ENCODE measurements around the gene TCTN2.

TCTN2 gene

GRCh38 chr12:123686636-123687190 is 15.8 kb downstream of the TCTN2 start:
- no peak for DNase-seq (ENCODE audit: low read depth, low spot score)

- no peak for DNase-seq (ENCODE audit: low read depth, low spot score)
Observed at GRCh38 chr12:123690191-123690840, 19.4 kb downstream of the TCTN2 start.

- no peak for DNase-seq (ENCODE audit: low read depth, low spot score)
Observed at GRCh38 chr12:123696207-123696606, 25.3 kb downstream of the TCTN2 start.

GRCh38 chr12:123696646-123697045 is 25.7 kb downstream of the TCTN2 start:
- DNase-seq (ENCODE audit: low read depth, low spot score), result no peak

GRCh38 chr12:123705935-123706334 is 35.0 kb downstream of the TCTN2 start:
- no peak for DNase-seq (ENCODE audit: low read depth, low spot score)

GRCh38 chr12:123707466-123707865 is 36.6 kb downstream of the TCTN2 start:
- DNase-seq (ENCODE audit: low read depth, low spot score), result no peak

- DNase-seq (ENCODE audit: low read depth, low spot score), result no peak
Observed at GRCh38 chr12:123712780-123713319, 41.9 kb downstream of the TCTN2 start.

GRCh38 chr12:123713398-123713797 is 42.5 kb downstream of the TCTN2 start:
- no peak for DNase-seq (ENCODE audit: low read depth, low spot score)

GRCh38 chr12:123713823-123714585 is 43.1 kb downstream of the TCTN2 start:
- no peak for DNase-seq (ENCODE audit: low read depth, low spot score)

GRCh38 chr12:123715195-123715594 is 44.3 kb downstream of the TCTN2 start:
- DNase-seq (ENCODE audit: low read depth, low spot score), result no peak

- no peak for DNase-seq (ENCODE audit: low read depth, low spot score)
Observed at GRCh38 chr12:123717350-123717749, 46.4 kb downstream of the TCTN2 start.

GRCh38 chr12:123720141-123720814 is 49.4 kb downstream of the TCTN2 start:
- DNase-seq (ENCODE audit: low read depth, low spot score), result no peak

- DNase-seq (ENCODE audit: low read depth, low spot score), result no peak
Observed at GRCh38 chr12:123721245-123721644, 50.3 kb downstream of the TCTN2 start.

- DNase-seq (ENCODE audit: low read depth, low spot score), result no peak
Observed at GRCh38 chr12:123723011-123723410, 52.1 kb downstream of the TCTN2 start.

- DNase-seq (ENCODE audit: low read depth, low spot score), result no peak
Observed at GRCh38 chr12:123723765-123724164, 52.9 kb downstream of the TCTN2 start.

- no peak for DNase-seq (ENCODE audit: low read depth, low spot score)
Observed at GRCh38 chr12:123726244-123726643, 55.3 kb downstream of the TCTN2 start.

- no peak for DNase-seq (ENCODE audit: low read depth, low spot score)
Observed at GRCh38 chr12:123726962-123727361, 56.0 kb downstream of the TCTN2 start.

- no peak for DNase-seq (ENCODE audit: low read depth, low spot score)
Observed at GRCh38 chr12:123727878-123728277, 57.0 kb downstream of the TCTN2 start.

- no peak for DNase-seq (ENCODE audit: low read depth, low spot score)
Observed at GRCh38 chr12:123731596-123731995, 60.7 kb downstream of the TCTN2 start.

GRCh38 chr12:123732251-123732650 is 61.3 kb downstream of the TCTN2 start:
- DNase-seq (ENCODE audit: low read depth, low spot score), result no peak

GRCh38 chr12:123733229-123733628 is 62.3 kb downstream of the TCTN2 start:
- no peak for DNase-seq (ENCODE audit: low read depth, low spot score)

- DNase-seq (ENCODE audit: low read depth, low spot score), result no peak
Observed at GRCh38 chr12:123734268-123734667, 63.4 kb downstream of the TCTN2 start.
